SIG-M5 treated with dmso at 0.1 percent for 504 hours (cell line): Measurements from ENCODE around the gene RAB15.
A peak's percentile ranks its signal among the peaks of the same experiment; 100 is the strongest.

Source experiments
- DNase-seq: peaks from one replicate; lab custom pipeline; 2025; ENCODE audit not compliant: unreplicated experiment; lab: John Stamatoyannopoulos, UW

The RAB15 gene

DNA sequence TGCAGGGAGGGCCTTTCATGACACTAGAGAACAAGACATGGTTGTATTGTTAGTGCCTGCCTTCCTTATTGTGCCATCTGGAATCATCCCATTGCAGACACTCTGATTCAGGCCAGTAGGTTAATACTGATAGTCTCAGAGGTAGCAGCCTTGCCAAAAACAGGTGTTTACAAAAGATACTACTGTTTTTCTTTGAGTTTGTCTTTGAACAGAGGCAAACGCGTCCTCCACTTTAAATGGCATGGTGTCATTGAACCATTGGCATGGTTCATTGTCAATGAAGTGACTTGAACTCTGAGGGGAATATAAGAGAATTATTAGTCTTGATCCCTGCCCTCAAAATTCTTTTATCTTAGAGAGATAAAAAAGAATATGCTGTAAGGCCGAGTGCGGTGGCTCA lies 18.8 kb upstream of the RAB15 start:
- no peak for DNase-seq

DNA sequence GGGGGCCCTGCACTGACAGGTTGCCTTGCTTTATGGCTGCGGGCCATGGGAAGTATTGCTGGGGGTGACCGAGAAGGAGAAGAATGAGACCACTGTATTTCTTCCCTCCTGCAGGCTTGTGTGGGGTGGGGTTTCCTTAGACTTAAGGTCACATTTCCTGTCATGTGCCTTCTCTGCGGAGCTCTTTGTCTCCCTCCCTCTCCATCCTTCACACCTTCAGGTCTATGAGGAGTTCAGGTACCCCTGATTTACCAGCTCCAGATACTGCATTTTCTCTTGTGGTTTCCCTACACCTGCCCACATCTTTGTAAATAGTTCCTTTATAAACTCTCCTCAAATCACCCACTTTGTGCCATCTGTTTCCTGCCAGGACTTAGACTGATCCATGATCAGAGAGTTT lies 18.2 kb upstream of the RAB15 start:
- no peak for DNase-seq

DNA sequence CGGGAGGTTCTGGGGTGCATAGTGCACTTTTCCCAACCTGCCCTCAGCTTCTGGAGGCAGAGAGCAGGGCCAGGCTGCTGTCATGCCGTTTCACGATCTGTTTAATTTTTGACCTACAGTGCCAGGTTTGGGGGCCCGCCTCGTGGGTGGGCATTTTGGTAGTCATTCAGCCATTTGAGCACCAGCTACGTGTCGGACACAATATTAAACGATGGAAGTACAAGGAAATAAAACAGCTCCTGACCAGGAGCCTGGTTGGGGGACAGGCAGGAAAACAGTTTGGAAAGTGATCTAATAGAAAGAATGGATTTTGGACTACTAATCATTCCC lies 15.3 kb upstream of the RAB15 start:
- no peak for DNase-seq

DNA sequence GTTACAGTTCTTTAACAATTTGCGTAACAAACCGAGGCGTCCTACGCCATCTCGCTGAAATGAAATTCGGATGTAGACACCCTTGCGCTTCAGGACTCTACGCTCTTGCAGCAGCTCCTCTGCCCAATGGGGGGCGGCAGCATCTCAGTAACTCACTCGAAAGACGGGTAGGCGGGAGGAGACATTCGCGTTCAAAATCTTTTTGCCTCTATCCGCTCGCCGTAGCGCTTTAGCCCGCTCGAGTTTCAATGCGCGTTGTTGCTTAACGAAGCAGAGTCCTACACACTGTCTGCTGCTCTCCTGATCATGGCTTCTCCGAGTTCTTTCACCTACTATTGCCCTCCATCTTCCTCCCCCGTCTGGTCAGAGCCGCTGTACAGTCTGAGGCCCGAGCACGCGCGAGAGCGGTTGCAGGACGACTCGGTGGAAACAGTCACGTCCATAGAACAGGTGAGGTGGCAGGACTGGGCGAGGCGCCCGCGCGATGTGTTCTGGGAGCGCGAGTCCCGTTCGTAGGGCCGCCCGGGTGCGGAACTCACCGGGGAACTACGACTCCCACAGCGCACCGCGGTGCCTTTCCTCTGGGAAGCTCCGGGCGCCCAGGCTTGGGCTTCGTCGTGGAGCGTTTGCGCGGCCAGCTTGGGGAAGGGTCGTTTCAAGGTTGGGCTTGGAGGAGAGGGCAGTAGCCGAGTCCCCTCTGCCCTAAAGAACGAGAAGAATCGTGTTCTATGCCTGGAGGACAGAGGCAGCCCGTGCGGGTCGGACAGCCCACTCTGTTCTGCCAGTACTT lies 14.7 kb upstream of the RAB15 start, which contains the start of gene FNTB:
TSS of gene FNTB (plus strand) at position 248 of the 790 bp plus-strand sequence. CDS start at position 307, 59 bp downstream.
- DNase-seq, result peak; percentile 98

DNA sequence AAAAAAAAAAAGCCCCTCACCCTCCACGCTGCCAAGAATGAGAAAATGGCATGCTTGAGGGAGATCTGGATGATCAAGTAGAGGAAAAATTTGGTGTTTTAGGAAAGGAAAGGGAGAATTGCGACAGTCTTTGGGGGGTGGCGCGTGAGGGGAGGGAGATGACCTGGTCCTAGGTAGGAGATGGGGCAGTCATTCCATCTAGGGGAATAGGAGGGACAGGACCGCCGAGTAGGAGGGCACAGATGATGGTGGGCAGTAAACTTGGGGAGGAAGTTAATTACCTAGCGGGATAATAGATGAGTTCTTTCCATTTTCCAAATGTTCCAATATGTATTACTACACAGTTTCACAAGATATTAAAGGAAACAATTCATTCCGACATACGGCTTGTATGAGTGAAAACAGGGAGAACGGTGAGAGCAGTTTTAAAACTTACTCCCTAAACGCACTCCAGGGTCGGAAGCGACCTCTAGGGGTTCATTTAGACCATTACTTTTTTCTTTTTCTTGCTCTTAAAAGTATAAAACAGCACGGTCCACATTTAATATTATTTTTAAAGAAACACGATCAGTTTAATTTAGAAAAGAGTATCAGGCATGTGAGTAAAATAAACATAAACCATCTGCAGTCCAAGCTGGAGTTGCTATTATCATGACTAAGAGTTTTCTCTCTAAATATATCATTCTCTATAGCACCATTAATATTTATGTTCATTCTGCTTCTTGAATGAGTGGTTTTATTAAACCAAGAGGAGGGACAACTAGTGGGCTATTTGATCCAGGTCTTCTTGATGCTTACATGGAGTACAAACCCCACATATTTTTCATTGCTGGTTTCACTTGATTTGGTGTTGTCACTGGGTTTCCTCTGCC lies 11.5 kb upstream of the RAB15 start:
- DNase-seq, result peak; percentile 60

DNA sequence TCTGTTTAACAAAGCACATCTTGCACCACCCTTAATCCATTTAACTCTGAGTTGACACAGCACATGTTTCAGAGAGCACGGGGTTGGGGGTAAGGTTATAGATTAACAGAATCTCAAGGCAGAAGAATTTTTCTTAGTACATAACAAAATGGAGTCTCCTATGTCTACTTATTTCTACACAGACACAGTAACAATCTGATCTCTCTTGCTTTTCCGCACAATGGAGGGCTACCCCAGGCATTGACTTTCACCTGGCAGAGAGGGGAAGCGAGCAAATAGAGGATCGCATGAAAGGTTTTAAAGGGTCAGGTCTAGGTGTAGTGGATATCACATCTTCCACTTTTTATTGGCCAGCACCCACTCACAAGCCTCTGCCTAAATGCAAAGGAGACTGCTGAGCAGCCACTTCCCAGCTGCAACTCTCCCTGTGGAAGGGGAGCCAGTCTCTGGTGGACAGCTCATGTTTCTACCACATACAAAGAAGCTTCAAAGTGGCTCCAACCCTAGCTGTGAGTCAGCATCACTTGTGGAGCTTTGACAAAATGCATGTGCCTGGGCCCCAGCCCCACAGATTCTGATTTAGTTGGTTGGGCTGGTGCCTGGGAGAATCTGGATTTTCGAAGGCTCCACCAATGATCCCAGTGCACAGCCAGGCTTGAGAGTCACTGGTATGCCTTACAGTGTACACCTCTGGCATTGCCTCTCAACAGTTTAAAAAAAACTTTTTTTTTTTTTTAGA lies 7.4 kb upstream of the RAB15 start:
- no peak for DNase-seq

DNA sequence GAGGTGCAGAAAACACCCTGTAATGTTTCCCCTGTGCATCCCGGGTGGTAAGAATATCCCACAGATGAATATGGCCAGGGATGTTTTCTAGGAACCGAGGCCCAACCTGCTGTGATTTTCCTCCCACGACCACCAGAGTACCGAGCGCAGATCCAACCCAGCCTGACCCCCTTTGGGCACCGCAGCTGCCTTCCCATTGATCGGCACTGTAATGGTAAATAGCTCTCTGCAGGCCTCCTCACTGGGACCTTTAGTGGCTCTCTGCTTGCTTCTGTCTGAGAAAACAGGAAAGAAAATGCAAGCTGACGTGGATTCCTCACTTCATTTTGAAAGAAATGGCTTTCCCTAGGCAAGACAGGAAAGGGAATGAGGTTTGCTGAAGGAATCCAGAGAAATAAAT lies 2.4 kb upstream of the RAB15 start:
- no peak for DNase-seq

DNA sequence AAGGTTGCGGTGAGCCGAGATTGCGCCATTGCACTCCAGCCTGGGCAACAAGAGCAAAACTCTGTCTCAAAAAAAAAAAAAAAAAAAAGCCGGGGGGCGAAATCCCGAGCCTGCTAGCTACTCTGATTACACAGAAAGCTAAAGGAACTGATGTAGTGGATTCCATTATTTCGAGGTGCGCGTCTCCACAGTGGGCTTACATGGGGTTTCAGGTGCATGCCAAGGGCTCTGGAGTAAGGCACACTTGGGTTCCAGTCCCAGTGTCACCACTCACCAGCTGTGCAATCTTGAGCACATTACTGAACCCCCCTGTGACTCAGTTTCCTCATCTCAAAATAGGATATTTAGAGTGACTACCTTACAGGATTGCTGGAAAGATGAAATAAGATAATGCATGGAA lies 1.7 kb upstream of the RAB15 start:
- DNase-seq, result no peak

DNA sequence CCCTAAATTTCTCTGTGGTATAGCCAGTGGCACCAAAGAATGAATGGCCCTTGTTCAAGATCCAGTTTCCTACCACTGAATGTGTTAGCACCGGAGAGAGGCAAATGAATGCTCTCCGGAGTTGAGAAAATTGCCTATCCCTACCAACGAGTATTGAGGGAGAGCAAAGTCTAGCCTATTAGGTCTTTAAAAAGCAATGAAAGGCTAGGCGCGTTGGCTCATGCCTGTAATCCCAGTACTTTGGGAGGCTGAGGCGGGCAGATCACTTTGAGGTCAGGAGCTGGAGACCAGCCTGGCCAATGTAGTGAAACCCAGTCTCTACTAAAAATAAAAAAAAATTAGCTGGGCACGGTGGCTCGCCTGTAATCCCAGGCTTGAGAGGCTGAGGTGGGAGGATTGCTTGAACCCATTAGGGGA lies 898 bp upstream of the RAB15 start:
- no peak for DNase-seq

DNA sequence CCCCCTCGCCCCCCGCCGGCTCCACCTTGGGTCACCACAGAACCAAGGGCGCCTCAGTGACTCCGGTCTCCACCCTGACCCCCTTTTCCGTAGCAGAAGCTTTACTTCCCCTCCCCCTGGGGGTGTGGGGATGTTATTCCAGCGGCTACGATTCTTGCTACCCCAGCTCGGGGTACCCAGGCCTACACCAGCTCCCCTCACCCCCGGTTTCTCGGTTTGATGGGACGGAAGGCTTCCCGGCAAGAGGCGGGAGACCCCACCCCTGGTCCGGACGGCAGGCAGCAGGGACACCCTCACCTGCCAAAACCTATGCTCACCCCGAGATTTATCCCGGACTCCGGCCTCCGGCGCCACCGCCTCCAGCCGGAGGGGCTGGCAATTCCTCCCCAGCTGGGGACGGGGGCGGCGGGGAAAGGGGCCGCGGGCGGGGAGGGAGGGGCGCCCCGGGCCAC lies 619 bp downstream of the RAB15 start:
- no peak for DNase-seq

DNA sequence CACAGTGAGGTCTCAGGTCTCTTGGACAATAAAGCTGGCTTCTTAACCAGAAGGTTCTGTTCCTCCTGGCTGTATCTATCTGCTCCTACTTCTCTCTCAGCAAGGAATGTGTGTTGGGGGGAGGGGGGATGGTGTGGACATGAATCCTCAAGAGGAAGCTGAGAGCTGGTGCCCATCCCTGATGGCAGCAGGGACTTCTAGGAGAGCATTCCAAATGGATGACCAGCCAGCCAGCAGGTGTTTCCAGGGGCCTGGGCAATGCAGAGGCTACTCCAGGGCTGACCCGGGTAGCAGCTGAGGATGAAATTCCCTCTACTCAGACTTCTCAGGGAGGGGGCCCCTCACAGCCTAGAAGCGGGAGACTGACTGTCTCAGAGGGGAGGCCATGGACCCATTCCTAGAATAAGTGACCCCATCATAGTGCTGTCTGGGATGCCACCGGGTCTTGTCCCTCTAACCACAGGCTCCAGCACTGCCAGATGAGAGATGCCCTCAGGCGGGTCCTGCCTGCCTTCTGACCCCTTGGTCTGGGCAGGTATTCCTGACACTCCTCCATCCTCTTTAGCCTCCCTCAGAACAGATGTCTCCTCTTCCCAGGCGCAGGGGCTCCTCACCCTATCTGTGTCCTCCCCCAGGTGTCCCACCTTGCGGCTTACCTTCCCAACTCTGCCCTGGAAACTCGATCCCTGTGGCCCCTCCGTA lies 1.2 kb downstream of the RAB15 start:
- DNase-seq, result no peak

DNA sequence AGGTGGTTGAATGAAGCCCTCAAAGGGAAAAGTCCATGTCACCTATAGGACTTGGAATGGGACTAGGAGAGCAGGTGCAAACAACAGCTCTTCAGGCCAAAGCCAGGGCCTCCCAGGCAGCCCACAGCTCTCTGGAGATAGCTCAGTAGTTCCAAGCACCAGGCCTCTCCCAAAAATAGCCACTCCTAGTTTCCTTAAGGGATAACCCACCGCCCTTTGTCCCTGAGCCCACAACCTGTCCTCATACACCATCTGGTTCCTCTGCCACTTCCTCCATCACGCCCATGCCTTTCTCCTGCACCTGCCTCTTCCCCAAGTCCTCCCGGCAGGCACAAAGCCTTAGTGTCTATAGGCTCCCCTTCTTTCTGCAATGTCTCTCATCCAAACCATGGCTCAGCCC lies 2.1 kb downstream of the RAB15 start:
- no peak for DNase-seq

DNA sequence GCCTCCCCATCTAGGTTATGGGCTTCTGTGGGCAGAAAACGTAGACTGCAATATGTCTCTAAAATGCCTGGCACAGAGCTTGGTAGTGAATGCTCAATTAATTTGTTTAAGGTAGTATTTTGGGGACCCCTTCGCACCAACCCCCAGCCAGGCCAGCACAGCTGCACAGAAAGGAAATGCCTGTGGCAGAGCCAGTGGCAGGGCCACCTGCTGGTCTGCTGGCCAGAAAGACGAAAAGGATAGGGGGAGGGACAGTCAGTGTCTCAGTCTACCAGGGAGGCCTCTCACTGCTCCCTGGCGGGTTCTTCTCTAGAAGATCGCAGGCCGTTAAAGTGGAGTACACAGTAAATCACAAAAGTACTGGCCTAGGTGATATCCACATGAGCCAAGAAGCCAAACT lies 3.5 kb downstream of the RAB15 start:
- no peak for DNase-seq

DNA sequence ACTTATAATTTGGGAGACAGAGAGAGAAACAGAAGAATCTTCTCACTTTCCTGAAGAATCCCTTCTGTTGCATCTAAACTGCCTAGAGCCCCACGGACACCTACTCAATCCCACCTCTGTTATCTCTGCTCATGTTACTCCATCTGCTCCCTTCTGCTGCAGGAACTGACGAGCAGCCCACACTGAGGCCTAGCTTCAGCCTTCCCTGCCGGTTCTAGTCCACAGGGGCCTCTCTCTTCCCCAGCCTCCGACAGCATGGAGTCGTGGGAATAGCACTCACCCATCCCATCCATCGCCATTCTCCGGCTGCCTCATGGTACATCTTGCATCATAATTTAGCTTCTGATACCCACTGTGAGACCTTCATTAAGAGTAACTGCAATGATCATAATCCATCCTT lies 4.0 kb downstream of the RAB15 start:
- DNase-seq, result no peak

DNA sequence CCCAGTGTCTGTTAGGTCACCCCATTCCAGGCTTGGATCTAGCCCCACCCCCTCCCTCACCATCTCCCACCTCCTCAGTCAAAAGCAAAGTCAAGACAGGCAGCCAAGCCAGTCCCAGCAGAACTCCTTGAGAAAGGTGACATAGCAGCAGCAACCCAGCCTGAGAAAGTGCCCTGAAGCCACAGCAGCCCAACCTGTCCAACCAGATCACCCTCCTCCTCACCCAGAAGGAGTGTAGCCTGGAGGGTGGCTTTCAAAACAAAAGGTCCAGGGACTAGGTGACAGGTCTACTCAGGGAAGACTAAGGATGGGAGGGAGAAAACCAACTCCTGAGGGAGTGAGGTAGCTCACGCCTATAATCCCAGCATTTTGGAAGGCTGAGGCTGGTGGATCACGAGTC lies 5.2 kb downstream of the RAB15 start:
- DNase-seq, result peak; percentile 74

DNA sequence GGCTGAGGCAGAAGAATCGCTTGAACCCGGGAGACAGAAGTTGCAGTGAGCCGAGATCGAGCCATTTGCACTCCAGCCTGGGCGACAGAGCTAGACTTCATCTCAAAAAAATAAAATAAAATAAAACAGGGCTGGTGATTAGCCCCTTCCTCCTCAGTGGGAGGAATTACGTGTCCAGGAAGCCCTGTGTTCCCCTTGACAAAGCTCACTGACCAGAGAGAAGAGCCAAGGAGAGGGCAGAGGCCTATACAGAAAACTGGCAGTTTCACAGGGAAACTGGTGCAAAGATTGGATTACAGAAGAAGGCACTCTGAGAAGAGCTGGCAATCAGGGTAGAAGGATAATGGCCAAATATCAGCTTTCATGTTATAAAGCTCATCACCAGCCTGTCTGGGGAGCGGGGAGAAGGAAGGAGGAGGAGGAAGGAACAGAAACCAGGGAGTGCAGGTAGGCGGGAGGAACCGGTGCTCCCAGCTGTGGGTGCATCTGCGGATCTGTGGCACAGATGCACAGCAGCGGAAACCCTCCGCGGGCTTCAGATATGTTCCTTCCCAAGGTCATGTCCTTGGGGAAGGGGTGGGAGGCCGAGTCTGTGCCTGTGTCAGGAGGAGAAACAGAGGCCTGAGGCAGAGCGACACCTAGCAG lies 6.7 kb downstream of the RAB15 start:
- DNase-seq, result no peak

DNA sequence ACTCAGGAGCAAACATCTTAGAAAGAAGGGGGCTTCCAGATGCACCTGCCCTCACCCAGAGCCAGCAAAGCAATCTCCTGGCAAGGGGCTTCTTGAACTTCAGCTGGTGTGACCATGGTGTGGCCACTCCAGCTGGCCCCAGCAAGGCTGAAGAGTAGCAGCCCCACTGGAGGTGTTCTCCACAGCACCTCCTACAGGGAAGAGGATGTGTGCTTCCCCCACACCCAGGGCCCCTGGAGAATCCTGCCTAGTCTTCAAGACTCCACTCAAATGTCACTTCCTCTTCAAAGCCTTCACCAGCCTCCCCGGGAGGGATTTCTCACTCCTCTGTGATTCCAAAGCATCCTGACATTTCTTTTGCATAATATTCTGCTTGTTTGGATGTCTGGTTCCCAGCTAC lies 8.5 kb downstream of the RAB15 start:
- DNase-seq, result no peak

DNA sequence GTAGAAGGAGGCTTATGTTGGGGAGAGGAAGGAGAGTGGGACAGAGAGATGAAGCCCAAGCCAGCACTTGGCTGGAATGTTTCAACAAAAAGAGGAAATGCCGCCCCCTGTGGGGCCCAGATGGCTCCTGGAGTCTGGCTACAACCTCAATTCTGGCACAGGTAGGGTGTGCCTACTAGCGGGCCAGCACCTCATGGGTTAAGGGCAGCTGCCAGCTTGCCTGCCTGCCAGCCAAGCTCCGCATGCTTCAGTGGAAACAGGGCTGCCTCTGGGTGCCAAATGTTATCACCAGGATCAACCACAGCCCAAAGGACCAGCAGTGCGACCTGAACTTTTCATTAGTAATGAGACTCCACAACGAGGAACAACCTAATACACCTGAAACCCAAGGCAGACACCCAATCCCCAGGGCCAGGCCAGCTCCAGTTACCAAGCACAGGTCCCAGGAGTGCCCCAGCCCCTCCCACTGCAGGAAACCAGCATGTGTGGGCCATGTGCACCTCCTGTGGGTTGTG lies 11.3 kb downstream of the RAB15 start:
- peak; percentile 40 for DNase-seq

DNA sequence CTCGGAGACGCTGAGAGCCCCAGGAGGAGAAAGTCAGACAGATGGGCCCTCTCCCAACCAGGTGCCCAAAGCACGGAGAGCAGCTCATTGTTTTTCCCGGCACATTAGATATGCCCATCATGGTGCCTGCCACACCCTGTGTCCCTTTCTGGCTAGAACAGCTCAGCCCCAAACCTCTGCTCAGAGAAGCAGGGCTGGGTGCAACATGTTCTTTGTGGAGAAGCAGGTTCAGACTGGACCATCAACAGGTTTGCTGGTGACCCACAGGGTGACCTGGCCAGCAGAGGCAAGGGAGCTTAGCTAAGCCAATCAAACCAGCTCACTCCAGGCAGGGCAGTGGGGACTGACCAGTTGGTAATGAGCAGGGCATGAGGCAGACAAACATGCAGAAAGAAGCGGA lies 13.4 kb downstream of the RAB15 start:
- no peak for DNase-seq

DNA sequence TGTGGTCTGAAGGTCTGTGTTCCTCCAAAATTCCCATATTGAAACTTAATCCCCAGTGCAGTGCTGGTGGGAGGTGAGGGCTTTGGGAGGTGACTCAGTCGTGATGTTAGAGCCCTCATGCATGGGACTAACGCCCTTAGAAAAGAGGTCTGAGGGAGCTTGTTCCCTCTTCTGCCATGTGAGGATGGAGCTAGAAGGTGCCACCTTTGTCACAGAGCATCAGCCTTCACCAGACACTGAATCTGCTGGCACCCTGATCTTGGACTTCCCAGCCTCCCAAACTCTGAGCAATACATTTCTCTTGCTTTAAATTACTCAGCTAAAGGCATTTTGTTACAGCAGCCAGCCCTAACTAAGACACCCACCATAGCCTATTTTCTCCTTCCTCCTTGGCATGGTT lies 13.9 kb downstream of the RAB15 start:
- no peak for DNase-seq
